Stimulated activated CD8-positive, alpha-beta memory T cell treated with anti-CD3 and anti-CD28 coated beads, Interleukin-2, amount 100 ng/mL, for 48 hours (primary cell): Measurements from ENCODE around the gene KRTAP4-7.
"Not testable (repeated sequence)": the region's sequence is repeated elsewhere in the genome, so short reads cannot be mapped to it uniquely, and the experiment has no call there.

Experiments
- DNase-seq, 2 donors: peaks; one replicate each; pipeline ENCODE4 v3.0.0-alpha.2; 2020; ENCODE audit warnings: low read depth in 2 of 2

Gene KRTAP4-7

GRCh38 chr17:41108728-41109386 lies 24.9 kb downstream of the KRTAP4-7 start:
- not testable (repeated sequence) for DNase-seq

- no peak for DNase-seq
Observed at GRCh38 chr17:41111151-41111885, 27.4 kb downstream of the KRTAP4-7 start.

GRCh38 chr17:41116297-41116696 lies 32.3 kb downstream of the KRTAP4-7 start:
- no peak for DNase-seq

GRCh38 chr17:41117846-41118386 lies 34.0 kb downstream of the KRTAP4-7 start, which contains the start of gene KRTAP4-11:
KRTAP4-11 (minus strand) TSS chr17:41118373; CDS start chr17:41118315, 58 bp downstream.
- DNase-seq = not testable (repeated sequence)

- DNase-seq = no peak
Observed at GRCh38 chr17:41118721-41119120, 34.8 kb downstream of the KRTAP4-7 start.

GRCh38 chr17:41119696-41120690 lies 36.0 kb downstream of the KRTAP4-7 start:
- DNase-seq = not testable (repeated sequence)

GRCh38 chr17:41121742-41122141 lies 37.8 kb downstream of the KRTAP4-7 start:
- DNase-seq = no peak

- not testable (repeated sequence) for DNase-seq
Observed at GRCh38 chr17:41123292-41123990, 39.5 kb downstream of the KRTAP4-7 start.

- not testable (repeated sequence) for DNase-seq
Observed at GRCh38 chr17:41123991-41124371, 40.0 kb downstream of the KRTAP4-7 start, which contains the start of gene KRTAP4-12. KRTAP4-12 (minus strand) TSS chr17:41124182; CDS start chr17:41124122, 60 bp downstream.

GRCh38 chr17:41125064-41125463 lies 41.1 kb downstream of the KRTAP4-7 start:
- no peak for DNase-seq

- no peak for DNase-seq
Observed at GRCh38 chr17:41126412-41126811, 42.5 kb downstream of the KRTAP4-7 start.

GRCh38 chr17:41127371-41127770 lies 43.4 kb downstream of the KRTAP4-7 start:
- no peak for DNase-seq

GRCh38 chr17:41131979-41132378 lies 48.0 kb downstream of the KRTAP4-7 start:
- DNase-seq = no peak

- DNase-seq = no peak
Observed at GRCh38 chr17:41133880-41134735, 50.2 kb downstream of the KRTAP4-7 start.
